GM19351 (cell line): ENCODE results near the gene TFF1.

Experiments used
- ATAC-seq: cut with Tn5 transposase; IDR thresholded peaks from one replicate; pipeline ENCODE4 v1.9.1; 2021; ENCODE audit warnings: mild to moderate bottlenecking, moderate library complexity; ENCODE audit not compliant: unreplicated experiment

Gene TFF1

DNA sequence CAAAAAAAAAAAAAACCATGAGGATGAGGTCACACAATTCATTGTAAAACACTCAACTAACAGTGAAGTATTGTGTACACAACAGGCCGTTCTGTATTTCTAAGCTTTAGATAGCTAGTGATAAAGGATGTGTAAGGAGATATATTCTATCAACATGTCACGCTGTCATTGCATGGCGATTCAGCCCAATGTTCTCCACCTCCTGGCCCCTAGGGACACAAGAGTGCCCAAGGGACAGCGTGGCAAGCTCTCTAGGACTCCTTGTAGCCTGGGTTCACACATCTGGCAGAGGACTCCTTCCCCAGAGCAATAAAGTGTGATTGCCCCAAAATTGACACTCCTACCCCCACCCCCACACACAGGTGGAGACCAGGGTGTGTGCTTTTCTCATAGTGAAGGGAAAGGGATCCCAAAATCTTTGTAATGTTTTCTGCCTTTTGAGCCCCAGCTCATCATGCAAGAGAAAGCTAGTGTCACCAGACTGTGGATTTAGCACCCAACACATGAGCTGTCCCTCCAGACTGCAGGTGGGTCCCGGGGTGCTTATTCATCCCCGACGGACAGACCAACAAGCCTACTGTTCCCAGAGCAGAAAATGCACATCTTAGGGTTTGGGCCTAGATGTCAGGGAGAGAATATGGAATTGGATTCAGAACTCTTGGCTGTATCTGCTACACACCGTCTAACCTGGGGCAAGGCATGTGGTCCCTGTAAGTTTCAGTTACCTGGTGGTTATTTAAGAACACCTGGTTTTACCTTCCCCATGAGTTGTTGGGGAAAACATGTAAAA, 18.0 kb upstream of the TFF1 start:
- no peak for ATAC-seq

DNA sequence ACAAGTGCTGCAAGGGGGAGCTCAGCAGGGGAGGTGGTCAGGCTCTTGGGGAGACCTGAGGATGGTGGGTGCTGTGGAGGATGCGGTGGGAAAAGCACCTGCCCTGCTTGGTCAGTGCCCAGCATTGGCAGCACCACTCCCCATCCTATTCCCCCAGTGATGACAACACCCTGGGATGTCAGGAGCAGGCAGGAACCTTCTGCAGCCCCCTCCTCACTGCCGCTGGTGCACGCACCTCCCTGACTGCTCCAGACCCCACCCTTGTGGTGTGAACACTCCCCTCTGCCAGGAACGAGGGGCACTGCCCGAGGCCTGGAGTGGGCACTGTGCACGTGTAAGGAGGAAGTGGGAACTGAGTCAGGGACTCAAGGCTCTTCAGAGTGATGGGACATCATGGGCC, 17.0 kb upstream of the TFF1 start:
- no peak for ATAC-seq

DNA sequence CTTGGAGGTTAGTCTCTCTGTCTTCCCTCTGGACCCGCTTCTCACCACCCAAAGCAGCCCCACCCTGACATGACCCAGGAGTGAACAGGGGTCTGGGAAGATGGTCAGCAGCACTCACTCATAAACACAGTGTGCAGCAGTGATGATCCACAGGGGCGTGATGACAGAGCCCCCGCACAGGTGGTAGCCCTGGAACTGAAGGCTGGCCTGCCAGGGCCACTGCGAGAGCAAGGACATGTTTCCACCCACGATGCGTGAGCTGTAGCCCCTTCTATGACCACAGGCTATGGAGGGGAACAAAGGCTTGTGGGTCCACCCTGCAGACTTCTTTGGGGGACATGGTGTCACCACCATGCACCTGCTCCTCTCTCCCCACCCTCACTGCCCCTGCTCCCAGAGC, 16.6 kb upstream of the TFF1 start:
- ATAC-seq = no peak

DNA sequence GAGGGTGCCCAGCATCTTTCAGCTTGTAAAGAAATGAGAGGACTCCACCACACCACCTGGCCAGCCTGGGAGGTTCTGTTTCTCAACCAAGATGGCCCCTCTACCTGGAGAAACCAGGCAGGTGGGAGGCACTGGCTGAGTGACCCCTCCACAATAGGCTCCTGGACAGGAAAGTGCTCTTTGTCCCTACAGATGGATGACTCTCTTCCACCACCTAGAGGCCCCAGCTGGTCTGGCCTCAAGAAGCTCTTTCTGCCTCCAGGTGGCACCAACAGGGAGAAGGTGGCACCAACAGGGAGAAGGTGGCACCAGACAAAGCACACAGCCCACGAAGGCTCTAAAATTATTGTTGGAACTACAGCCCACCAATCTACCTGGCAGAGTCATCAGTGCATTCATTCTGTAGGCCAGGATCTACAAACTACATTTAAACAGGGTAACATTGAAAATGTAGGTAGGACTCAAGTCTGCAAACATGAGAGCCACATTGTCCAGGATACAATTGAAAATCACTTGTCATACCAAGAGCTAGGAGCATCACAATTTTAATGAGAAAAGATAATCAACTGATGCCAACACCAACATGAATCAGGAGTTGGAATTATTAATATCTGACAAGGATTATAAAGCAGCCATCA, 15.1 kb upstream of the TFF1 start:
- ATAC-seq = no peak

DNA sequence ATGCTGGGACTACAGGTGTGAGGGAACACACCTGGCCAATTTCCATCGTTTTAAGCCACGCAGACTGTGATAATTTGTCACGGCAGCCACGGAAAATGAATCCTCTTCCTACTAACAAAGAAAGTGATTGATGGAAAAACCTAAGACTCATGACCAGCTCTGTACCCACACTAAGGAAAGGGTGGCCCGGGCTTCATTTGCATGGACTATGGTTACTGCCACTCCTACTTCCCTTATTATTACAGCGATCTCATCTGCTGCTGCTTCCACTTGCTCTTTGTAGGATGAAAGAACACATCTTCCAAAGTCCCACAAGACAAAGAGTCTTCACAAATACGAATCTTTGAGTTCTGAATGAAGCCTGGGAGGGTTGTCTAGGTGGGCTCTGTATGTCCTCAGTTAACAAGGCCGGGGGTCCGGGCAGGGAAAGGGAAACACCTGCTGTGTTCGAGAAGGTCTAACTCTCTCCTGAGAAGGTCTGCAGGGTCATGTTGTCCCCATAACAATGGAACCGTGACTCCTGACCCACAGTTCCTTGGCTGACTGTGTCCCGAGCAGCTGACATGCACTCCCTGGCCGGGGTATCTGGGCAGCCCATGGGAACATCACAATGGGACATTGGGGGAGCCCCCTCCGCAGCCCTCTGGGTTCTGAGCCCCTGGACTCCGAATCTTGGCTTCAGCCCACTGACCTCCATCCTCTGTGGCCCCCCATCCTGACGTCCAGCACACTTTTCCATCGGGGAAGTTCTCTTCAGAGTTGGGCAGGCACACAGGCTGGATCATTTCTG, 13.3 kb upstream of the TFF1 start:
- no peak for ATAC-seq

DNA sequence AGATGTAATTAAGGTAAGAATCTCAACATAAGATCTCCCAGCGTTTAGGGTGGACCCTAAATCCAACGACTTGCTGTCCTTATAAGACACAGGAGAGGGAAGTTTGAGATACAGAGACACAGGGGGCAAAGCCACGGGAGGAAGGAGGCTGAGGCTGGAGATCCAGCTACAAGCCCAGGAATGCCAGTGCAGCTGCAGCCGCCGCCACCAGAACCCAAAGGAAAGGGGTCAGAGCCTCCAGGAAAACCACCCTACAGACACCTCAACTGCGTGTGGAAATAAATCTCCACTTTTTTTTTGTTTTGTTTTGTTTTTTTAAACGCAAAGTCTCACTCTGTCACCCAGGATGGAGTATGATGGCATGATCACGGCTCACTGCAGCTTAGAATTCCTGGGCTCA, 12.1 kb upstream of the TFF1 start:
- ATAC-seq = no peak

DNA sequence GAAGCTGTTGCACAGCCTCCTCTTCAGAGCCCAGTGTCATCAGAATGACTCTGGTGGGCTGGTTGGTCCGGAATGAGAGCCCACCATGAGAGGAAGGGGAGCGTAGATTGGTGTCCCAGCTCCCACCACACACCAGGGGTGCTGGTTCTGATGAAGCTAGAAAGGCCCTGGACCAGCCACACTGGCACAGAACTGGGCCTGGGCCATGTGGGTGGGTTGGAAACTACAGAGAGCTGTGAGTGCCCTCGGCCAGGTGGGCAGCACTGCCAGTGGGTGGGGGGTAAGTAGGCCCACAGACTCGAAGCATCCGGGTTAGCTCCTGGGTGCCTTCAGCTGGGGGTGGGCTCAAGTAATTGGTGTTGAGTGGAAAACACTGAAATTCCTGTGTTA, 11.6 kb upstream of the TFF1 start:
- ATAC-seq = no peak

DNA sequence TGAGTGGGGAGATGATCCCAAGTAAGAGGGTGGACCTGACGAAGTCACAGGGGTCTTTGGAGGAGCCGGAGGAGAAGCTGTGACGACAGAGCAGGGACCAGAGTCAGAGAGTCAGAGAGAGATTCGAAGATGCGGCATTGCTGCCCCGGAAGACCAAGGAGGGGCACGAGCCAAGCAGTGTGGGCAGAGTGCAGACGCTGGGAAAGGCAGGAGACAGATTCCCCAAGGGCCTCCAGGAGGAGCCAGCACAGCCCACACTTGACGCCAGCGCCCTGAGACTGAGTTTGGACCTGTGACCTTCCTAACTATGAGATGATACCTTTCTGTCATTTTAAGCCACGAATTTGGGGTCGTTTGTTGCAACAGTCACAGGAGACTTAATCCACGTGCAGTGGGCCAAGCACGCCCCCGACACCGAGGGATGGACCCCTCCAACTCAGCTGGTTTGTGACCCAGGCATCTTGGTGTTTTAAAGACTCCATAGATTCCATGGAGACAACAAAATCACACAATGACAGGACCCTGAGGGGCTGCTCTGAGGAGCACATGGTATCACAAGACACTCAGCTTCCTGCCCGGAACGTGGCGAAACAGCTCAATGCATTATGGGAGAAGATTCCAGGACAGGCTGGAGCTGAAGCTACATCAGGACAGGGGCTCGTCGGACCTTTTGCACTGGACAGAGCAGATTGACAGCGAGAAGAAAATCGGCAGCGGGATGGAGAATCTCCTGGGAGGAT, 11.0 kb upstream of the TFF1 start:
- ATAC-seq = no peak

DNA sequence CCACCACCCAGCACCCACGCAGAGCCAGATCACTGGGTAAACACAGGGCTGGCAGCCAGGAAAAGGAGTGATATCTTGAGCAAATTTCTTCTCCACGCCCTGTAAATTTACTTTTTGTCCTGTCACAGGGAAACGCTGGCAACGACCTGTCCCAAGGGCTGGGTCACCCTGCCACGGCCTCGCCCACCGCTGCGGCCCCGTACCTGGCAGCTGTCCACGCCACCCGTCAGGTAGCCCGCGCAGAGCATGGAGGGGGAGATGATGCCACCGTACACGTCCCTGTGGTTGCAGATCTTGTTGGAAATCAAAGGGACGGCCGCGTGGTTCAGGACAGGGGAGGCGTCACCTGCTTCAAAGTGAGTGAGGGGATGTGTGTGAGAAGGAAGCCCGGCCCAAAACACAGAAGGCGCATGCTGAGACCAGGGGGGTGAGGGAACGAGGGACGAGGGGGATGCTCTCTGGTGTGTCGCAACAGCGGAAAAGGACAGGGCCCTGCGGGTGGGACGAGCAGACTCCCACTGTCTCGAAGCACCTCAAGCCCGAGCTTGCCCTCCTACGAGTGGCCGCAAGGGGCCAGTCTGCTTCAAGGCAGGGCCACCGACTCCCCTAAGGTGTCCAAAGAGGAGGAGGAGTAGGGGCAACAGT, 10.1 kb upstream of the TFF1 start:
- no peak for ATAC-seq

DNA sequence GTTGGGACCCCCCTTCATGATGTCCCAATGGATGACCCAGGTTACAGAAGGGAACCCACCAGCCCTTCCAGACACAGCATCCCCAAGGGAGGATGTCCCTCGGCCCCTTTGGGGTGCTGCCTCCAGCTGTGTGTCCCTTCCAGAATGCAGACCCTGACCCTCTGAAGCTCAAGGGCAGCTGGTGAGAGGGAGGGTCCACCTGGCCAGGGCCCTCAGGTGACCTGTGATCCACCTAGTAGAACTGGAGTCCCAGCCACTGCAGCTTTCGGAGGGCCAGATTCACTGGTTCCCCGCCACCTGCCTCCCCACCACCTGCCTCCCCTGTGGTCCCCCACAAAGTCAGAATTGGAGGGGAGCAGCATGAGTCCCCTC, 9.6 kb upstream of the TFF1 start:
- ATAC-seq = no peak

DNA sequence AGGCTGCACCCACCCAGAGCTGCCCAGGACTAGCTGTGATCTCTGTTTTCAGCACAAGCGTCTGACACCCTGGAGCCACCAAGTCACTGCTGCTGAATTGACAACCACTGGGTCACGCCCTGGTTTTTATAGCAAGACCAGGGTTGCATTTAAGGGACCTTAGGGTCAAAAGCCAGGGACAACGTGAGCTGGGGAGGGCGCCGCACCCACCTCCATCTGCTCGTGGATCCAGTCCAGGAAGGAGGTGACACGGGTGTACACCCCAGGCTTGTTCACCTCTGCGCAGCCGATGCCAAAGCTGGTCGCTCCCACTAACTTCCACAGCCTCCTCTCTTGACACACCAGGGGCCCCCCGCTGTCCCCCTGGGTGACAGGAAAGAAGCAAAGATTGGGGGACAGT, 9.2 kb upstream of the TFF1 start:
- ATAC-seq = no peak

DNA sequence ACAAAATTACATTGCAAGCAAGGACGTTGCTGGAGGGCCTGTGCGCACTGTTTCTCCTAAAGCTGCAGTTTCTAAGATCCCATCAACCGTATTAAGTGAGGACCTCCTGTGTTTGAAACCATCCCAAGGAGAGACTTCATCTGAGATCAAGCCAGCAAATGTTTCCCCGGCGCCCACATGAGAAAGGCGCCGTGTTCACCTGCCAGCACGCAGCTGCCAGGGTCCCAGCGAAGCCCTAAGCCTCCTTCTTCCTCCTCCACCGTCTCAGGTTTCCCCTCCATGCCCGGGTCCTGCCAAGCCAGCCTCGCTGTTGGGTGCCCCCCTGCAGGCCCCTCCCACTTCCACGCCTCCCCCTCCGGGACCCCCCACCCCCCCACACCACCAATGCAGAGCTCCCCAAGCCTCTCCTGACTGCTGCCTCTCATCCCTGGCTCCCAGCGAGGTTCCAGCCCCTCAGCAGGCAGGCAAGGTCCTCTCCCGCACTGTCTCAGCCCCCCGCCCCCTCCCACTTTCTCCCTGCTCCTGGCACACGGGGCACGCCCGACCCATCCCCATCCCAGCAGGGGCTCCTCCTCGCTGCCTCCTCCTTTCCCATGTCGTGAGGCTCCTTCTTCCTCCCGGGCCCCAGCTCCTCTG, 8.6 kb upstream of the TFF1 start:
- ATAC-seq = no peak

DNA sequence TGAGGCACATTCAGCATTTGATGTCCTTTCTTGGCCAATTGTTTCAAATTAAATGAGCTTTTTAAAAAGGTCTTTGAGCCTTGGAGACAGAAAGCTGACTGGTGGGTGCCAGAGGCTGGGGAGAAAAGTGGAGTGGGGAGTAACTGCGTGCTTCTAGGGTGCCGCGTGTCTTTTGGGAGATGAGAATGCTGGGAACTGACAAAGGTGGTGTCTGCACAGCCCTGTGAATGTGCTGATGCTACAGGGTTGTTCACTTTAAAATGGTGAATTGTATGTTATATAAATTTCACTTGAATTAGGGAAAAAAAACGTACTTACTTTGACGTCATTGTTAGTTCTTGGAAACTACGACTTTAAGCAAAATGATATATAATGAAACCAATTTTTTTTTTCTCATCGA, 8.1 kb upstream of the TFF1 start:
- ATAC-seq = no peak

DNA sequence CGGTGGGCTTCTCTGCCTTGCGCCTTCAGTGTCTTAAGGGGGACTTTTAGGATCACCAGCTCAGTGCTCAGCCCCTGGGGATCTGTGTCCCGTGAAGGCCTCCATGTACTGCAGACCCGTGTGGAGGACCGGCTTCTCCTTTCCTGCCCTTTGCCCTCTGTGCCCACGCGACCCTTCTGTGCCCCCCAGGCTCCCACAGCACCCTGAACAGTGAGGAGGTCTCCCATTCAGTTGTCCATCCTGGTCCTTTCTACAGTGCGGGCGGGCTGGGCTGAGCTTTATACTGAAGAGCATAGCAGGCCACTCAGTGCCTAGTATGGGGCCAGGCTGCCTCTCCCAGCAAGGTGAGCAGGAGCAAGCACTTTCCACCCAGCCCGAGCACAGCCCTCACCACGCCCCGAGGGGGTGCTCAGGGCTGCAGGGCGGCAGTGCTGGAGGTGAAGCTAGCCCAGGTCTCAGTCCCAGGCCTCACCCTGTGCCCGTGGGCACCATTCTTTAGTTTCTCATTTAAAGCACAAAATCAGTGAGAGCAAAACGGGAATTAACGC, 7.6 kb upstream of the TFF1 start:
- no peak for ATAC-seq

DNA sequence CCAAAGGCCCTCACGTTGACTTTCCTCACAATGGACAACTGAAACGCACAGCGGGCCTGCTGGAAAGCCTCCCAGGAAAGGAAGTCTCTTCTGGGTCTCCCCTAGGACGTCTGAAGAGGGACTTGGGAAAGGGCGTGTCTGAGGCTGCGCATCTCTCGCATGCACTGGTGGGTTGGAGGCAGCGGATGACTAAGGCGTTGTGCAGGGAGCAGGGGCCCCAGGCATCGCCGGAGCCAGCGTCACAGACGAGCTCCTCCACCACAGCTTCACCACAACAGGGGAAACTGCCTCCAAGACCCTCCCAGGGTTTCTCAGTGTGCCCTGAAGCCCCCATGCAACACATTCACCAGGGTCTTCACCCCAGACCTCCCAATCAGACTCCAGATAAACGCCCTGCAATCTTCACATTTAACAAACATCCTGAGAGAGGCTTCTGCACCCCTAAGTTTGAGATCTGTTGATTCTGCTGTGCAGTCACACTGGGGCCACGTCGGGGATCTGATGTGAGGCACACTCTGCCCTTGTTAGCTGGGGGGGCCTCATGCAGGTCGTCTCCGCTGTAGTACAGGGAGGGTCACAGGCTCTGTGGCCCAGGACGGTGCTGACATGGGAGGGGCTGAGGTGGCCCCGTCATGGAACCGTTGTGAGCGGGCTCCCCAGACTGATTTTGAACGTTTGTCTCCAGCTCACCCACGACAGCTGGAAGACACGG, 7.0 kb upstream of the TFF1 start:
- no peak for ATAC-seq

DNA sequence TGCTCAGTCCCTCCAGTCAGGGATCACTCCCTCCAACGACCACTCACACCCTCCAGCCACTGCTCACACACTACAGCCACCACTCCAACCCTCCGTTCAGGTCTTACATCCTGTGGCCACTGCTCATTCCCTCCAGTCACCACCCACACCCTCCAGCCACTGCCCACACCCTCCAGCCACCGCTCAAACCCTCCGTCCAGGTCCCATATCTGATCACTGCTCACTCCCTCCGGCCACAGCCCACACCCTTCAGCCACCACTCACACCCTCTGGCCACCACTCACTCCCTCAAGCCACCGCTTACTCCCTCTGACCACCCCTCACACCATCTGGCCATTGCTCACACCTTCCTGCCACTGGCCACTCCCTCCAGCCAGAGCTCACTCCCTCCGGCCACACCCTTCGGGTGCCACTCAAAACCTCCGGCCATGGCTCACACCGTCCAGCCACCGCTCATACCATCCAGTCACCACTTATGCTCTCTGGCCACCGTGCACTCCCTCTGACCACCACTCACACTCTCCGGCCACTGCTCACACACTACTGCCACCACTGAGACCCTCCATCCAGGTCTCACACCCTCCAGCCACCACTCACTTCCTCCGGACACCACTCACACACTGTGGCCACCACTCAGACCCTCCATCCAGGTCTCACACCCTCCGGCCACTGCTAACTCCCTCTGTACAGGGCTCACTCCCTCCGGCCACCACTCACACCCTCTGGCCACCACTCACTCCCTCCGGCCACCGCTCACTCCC, 4.7 kb upstream of the TFF1 start:
- no peak for ATAC-seq

DNA sequence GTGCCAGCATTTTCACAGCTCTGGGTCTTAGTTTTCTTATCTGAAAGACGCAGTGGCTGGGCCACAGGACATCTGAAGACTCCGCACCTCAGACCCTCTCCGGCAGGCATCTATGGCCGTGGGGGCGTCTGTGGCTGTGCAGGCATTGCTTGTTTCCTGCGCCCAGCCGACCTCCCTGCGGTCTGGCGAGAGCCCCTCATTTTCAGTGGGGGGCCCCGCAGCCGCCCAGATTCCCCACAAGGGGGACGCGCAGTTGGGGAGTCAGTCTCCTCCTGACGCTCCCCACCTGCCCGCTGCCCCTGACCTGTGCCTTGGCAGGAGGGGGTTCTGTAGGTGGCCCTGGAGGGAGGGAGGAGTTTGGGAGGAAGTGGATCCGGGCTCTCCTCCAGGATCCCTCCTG, 3.5 kb upstream of the TFF1 start:
- no peak for ATAC-seq

DNA sequence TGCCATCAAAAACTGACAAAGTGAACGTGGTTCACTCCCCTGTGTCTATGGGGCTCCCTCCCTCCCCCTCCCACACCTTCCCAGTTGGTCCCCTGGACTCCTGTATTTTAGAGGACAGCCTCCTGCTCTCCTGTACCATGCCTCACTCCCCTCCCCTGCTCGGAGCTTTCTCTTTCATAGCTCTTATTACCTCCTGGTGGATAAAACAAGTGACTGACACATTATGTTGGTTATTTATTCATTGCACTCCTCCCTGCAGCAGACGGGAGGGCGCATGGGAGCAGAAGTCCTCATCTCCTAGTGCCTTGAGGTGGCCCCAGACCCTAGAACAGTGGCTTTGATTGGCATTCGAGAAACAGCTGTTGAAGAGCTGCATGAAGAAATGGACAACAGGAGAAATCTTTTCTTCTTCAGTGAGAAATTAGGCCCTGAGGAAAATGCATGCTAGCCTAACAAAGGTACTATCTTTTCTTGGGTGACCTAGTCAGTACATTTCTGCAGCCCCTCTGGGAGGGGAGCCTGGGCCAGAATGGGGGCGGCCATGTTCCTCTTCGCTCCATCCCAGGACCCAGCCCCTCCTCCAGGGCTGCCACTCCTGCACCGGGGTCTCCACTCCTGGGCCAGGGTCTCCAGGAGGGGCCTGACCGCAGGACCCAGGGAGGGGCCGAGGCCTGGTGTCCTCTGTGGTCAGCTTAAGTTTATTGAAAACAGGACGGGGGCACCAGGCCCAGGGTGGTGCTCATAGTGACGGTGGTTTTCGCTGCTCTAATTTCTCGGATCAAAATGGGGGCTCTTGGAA, 1.2 kb upstream of the TFF1 start:
- ATAC-seq = no peak
